HepG2 (cell line): ENCODE data around the gene MED1. TPM values are rescaled to one million over a fixed set of nuclear protein-coding genes. Genes with fewer than 3 reads are reported as not detected.

ENCODE experiments used
- ATAC-seq: fragments of 200-7000 bp; cut with Tn5 transposase; 3 replicates; pipeline ENCODE4 v1.9.1; 2020; ENCODE audit warnings: mild to moderate bottlenecking, moderate library complexity
- BruUV-seq: library from RNA; stranded (reverse); fragments of 400-500 nt; replicated peaks from 2 replicates; lab custom pipeline; 2021; lab: Mats Ljungman, UMichigan
- CTCF ChIA-PET: fragments of 300-600 bp; formaldehyde crosslinking; extraction: SDS; loops from one replicate; lab custom pipeline; 2021; ENCODE audit warnings: low total read pairs, inconsistent platforms, low intra/inter-chr PET ratio; lab: Yijun Ruan, JAX
- POLR2A ChIA-PET: fragments of 350-600 bp; sonication (Branson Sonifier 250); formaldehyde crosslinking; loops from one replicate; lab custom pipeline; 2020; ENCODE audit warnings: antibody characterized with exemption, inconsistent platforms; lab: Yijun Ruan, JAX
- DNase-seq: peaks from one replicate; pipeline ENCODE4 v3.0.0-alpha.2; 2015; ENCODE audit warnings: low spot score
- FAIRE-seq: peaks from 3 replicates; lab custom pipeline; 2011; peaks lifted over from hg19 to GRCh38; lab: Jason Lieb, UNC
- H2AFZ ChIP-seq: one replicate; pipeline ENCODE4 v1.6.1; 2011; ENCODE audit warnings: low read length, inconsistent platforms
- H3K27ac ChIP-seq: fragments of 300-600 bp; 3 replicates; pipeline ENCODE4 v1.8.0; 2011; ENCODE audit warnings: mixed run types, mild to moderate bottlenecking, mixed read lengths, low read length, inconsistent platforms; ENCODE audit not compliant: insufficient read depth; ENCODE audit errors: extremely low read length
- H3K27me3 ChIP-seq, 2 experiments: fragments of 200-600 bp in 1 of 2; 2 replicates in 1 of 2; 3 replicates in 1 of 2; pipeline versions ENCODE4 v1.6.0 to v1.8.0; 2011; ENCODE audit warnings: low read length in 2 of 2, mild to moderate bottlenecking in 2 of 2, moderate library complexity in 2 of 2, inconsistent platforms in 1 of 2; ENCODE audit not compliant: insufficient read depth in 2 of 2, control insufficient read depth in 1 of 2
- H3K36me3 ChIP-seq, 2 experiments: fragments of 200-600 bp in 1 of 2; replicated peaks in 1 of 2; 2 replicates in 1 of 2; 3 replicates in 1 of 2; pipeline versions ENCODE4 v1.5.1 to v1.8.0; 2011; ENCODE audit warnings: low read length in 2 of 2, inconsistent platforms in 1 of 2; ENCODE audit not compliant: insufficient read depth in 2 of 2, control insufficient read depth in 1 of 2
- H3K4me1 ChIP-seq: 2 replicates; pipeline ENCODE4 v1.5.1; 2012; ENCODE audit warnings: low read length, inconsistent platforms; ENCODE audit not compliant: insufficient read depth
- H3K4me2 ChIP-seq: 2 replicates; pipeline ENCODE4 v1.6.0; 2011; ENCODE audit warnings: low read depth, low read length, inconsistent platforms
- H3K4me3 ChIP-seq, 3 experiments: fragments of 200-600 bp in 1 of 3; sonication (generic), shearing (Covaris generic) in 1 of 3; replicated peaks in 1 of 3; 2 replicates each; pipeline ENCODE4 v1.5.1; 2011 to 2016; ENCODE audit warnings: low read length in 3 of 3, inconsistent platforms in 2 of 3, low read depth in 2 of 3, mild to moderate bottlenecking in 2 of 3, control low read depth in 1 of 3, mixed read lengths in 1 of 3; ENCODE audit not compliant: insufficient read depth in 1 of 3
- H3K79me2 ChIP-seq: one replicate; pipeline ENCODE4 v1.6.1; 2011; ENCODE audit warnings: low read length, inconsistent platforms; ENCODE audit not compliant: insufficient read depth
- H3K9ac ChIP-seq: 2 replicates; pipeline ENCODE4 v1.6.0; 2011; ENCODE audit warnings: mild to moderate bottlenecking, low read depth, low read length, inconsistent platforms; ENCODE audit not compliant: insufficient read depth
- H3K9me3 ChIP-seq: 2 replicates; pipeline ENCODE4 v1.5.1; 2012; ENCODE audit warnings: mild to moderate bottlenecking, low read length
- H4K20me1 ChIP-seq: 2 replicates; pipeline ENCODE4 v1.6.0; 2011; ENCODE audit warnings: inconsistent platforms, mild to moderate bottlenecking, low read length, moderate library complexity; ENCODE audit not compliant: insufficient read depth
- FOXA3 ChIP-seq: IDR thresholded peaks from 2 replicates; pipeline ENCODE4 v1.6.1; 2016; ENCODE audit warnings: missing genetic modification reagents, missing compliant biosample characterization
- XBP1 ChIP-seq: sonication (generic); formaldehyde crosslinking; IDR thresholded peaks from 2 replicates; pipeline ENCODE4 v1.5.0; 2020; ENCODE audit warnings: missing genetic modification reagents
- ZNF121 ChIP-seq: sonication (generic); formaldehyde crosslinking; IDR thresholded peaks from 2 replicates; pipeline ENCODE4 v1.5.0; 2020; ENCODE audit warnings: mild to moderate bottlenecking, missing genetic modification reagents
- ZNF280D ChIP-seq: sonication (generic); formaldehyde crosslinking; IDR thresholded peaks from 2 replicates; pipeline ENCODE4 v1.5.1; 2020; ENCODE audit warnings: mild to moderate bottlenecking, missing genetic modification reagents
- ZNF737 ChIP-seq: sonication (generic); formaldehyde crosslinking; IDR thresholded peaks from 2 replicates; pipeline ENCODE4 v1.5.0; 2020; ENCODE audit warnings: missing genetic modification reagents, mild to moderate bottlenecking, borderline replicate concordance
- WGBS: methylation state at CpG from one replicate; pipeline ENCODE4 v1.1.6; 2017; ENCODE audit warnings: low lambda C conversion rate; 5-methylcytosine and 5-hydroxymethylcytosine counted together
- in situ Hi-C: cut with HindIII; loops from 2 replicates; pipeline ENCODE4 v1.10.0; 2017; ENCODE audit warnings: low pct_unique_long_range_greater_than_20kb; ENCODE audit not compliant: extremely low pct_ligation_motif_present
- intact Hi-C: fragments of 100-400 bp; cut with micrococcal nuclease; formaldehyde crosslinking; loops from one replicate; pipeline ENCODE4 v1.10.0; 2022; ENCODE audit not compliant: unreplicated experiment
- polyA plus RNA-seq, 8 experiments: library from polyadenylated mRNA; depleted of rRNA in 3 of 8; stranded (reverse) in 7 of 8; unstranded in 1 of 8; fragments of >200 nt; fragmentation: Illumina TruSeq in 4 of 8; extraction: Trizol in 4 of 8; gene quantifications; 2 replicates each; pipeline versions ENCODE4 v1.2.1 to v1.2.3, GENCODE V29; 2011 to 2016; ENCODE audit warnings: low read depth in 4 of 8, missing spikeins in 1 of 8, mixed read lengths in 1 of 8; ENCODE audit not compliant: insufficient read depth in 1 of 8
- total RNA-seq, 5 experiments: library from RNA; depleted of rRNA; stranded (reverse); fragments of >200 nt; fragmentation: Illumina TruSeq; extraction: Trizol; gene quantifications; 2 replicates each; pipeline ENCODE4 v1.2.3, GENCODE V29; 2016; ENCODE audit warnings: low read depth in 1 of 5
- TF ChIP-seq, protein P1 (sequence below): sonication (generic); formaldehyde crosslinking; IDR thresholded peaks from 2 replicates; pipeline ENCODE4 v1.4.0; 2020; ENCODE audit warnings: missing genetic modification reagents

The MED1 gene
- total and polyA plus RNA-seq, 2 of the 13 experiments (the other 11 are each of a cell fraction or from before 2014, with no cell fraction given) = 37.5 to 40.1 TPM

DNA sequence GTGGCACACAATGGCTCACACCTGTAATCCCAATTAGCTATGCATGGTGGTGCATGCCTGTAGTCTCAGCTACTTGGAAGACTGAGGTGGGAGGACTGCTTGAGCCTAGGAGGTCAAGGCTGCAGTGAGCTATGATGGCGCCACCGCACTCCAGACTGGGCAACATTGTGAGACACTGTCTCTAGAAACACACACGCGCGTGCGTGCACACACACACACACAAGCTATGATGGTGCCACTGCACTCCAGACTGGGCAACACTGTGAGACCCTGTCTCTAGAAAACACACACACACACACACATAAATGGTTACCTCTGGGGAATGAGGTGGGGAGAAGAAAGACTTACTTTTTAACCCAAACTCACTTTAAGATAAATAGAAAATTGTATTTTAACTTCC, 66.0 kb downstream of the MED1 start:
- no peaks in the 10 kb centered on the region; the same call in 1 of the 2 replicates for H4K20me1 ChIP-seq
- DNase-seq = no peak
- TF ChIP-seq, protein P1, sequence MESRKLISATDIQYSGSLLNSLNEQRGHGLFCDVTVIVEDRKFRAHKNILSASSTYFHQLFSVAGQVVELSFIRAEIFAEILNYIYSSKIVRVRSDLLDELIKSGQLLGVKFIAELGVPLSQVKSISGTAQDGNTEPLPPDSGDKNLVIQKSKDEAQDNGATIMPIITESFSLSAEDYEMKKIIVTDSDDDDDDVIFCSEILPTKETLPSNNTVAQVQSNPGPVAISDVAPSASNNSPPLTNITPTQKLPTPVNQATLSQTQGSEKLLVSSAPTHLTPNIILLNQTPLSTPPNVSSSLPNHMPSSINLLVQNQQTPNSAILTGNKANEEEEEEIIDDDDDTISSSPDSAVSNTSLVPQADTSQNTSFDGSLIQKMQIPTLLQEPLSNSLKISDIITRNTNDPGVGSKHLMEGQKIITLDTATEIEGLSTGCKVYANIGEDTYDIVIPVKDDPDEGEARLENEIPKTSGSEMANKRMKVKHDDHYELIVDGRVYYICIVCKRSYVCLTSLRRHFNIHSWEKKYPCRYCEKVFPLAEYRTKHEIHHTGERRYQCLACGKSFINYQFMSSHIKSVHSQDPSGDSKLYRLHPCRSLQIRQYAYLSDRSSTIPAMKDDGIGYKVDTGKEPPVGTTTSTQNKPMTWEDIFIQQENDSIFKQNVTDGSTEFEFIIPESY = 0 out of 2 replicates have a peak, but pooled peaks have one; percentile 38
- peak; percentile 87; the same call in 1 of the 2 replicates for TF ChIP-seq ZNF121 (CRISPR knock-in tag)
- TF ChIP-seq XBP1 = no peak
- TF ChIP-seq ZNF280D (CRISPR knock-in tag) = no peak
- no peak for TF ChIP-seq ZNF737 (CRISPR knock-in tag)
- TF ChIP-seq FOXA3 (CRISPR knock-in tag) = no peak

More for the DNA sequence above, 66.0 kb downstream of the MED1 start:
- in situ Hi-C loops = no loop called here
- H3K9me3 ChIP-seq = no peaks in the 10 kb centered on the region
- H3K9ac ChIP-seq = no peak overlapping the region
- ATAC-seq (no peak), FAIRE-seq (no peak)
- 96% methylated on average over 6 of the region's 6 CpGs for WGBS
- no peaks in the 10 kb centered on the region for H3K36me3 ChIP-seq
- H3K27ac ChIP-seq = no peak overlapping the region
- ChIA-PET CTCF (no interaction called here), POLR2A (no interaction called here)
- H2AFZ ChIP-seq = no peak overlapping the region
- intact Hi-C loops = no loop called here
- peaks cover 2% of the 10 kb centered on the region for H3K79me2 ChIP-seq
- H3K4me3 ChIP-seq = no peak overlapping the region
- no peak overlapping the region for H3K4me2 ChIP-seq
- H3K27me3 ChIP-seq = no peaks in the 10 kb centered on the region
- H3K4me1 ChIP-seq = no peaks in the 10 kb centered on the region
- BruUV-seq = no TSS peak
